Ishikawa (cell line): ENCODE results near the gene ZNF23.

Source experiments
- CREB1 ChIP-seq: IDR thresholded peaks from 2 replicates; pipeline ENCODE4 v1.6.1; 2012; ENCODE audit warnings: low read depth
- EP300 ChIP-seq: IDR thresholded peaks from 2 replicates; pipeline ENCODE4 v1.6.1; 2012; ENCODE audit warnings: borderline replicate concordance
- MAX ChIP-seq: IDR thresholded peaks from 2 replicates; pipeline ENCODE4 v1.6.1; 2012
- RAD21 ChIP-seq: IDR thresholded peaks from 2 replicates; pipeline ENCODE4 v1.6.1; 2012; ENCODE audit warnings: low read depth
- TEAD4 ChIP-seq: IDR thresholded peaks from 2 replicates; pipeline ENCODE4 v1.6.1; 2012
- YY1 ChIP-seq: IDR thresholded peaks from 2 replicates; pipeline ENCODE4 v1.6.1; 2012; ENCODE audit warnings: low read depth

DNA sequence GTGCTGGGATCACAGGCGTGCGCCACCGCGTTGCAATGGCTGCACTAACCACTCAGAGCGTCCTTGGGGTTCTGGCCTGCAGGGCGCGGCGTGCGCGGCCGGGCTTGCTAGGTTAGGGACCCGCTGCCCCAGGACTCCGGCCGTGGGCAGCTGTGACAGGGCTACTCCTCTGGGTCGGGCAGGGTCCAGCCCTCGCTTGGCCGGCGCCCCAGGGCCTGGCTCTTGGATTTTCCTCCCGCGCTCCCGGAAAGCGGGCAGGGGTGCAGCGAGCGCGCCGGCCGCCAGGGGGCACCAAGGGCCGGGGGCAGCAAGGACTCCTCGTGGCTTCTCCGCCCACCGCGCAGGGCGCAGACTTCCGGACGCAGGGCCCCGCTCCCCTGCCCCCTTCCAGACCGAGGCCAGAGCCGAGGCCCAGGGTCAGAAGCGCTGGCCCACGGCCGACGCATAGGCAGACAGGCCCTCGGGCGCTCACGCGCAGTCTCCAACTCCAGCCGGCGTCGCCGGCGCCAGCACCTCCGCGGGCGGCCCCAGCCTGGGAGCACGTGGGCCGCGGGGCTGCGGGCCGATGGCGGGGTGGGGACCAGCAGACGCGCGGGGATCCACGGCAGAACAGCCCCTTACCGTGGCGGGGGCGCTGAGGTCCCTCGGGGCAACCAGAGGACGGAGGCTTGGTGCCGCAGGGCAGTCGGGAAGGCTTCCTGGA is 20.5 kb downstream of the ZNF23 start:
- TF ChIP-seq MAX (no peak), CREB1 (no peak), YY1 (no peak), EP300 (no peak), RAD21 (no peak), TEAD4 (no peak)
